HCEC 1CT (cell line): ENCODE data around the gene TSPAN19.
"Not testable (repeated sequence)": the region's sequence is repeated elsewhere in the genome, so short reads cannot be mapped to it uniquely, and the experiment has no call there.

Experiments
- DNase-seq: peaks from one replicate; pipeline ENCODE4 v3.0.0-alpha.2; 2017

Gene TSPAN19

GRCh38 chr12:85036234-85036707 lies at the start of gene TSPAN19, which contains the start of gene LRRIQ1:
Gene TSPAN19 (minus strand): TSS chr12:85036277. CDS start chr12:85029946, 6,331 bp downstream.
Gene LRRIQ1 (plus strand): TSS chr12:85036351. CDS start chr12:85038177, 1,826 bp downstream.
- DNase-seq, result peak; percentile 70

DNA sequence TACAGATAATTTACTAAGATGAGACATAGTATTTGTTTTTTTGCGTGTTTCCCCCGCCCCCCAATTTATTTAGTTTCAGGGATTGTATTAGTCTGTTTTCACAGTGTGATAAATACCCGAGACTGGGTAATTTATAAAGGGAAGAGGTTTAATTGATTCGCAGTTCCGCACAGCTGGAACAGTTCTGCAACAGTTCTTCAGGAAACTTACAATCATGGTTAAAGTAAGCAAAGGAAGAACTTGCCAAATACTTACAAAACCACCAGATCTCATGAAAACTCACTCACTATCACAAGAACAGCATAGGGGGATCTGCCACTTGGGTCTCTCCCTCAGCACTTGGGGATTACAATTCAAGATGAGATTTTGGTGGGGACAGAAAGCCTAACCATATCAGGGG lies 49.0 kb upstream of the TSPAN19 start:
- DNase-seq, result no peak

- DNase-seq, result peak; percentile 82
Measured at GRCh38 chr12:85076688-85077430, 40.8 kb upstream of the TSPAN19 start.

GRCh38 chr12:85072826-85073225 lies 36.7 kb upstream of the TSPAN19 start:
- DNase-seq, result no peak

- DNase-seq, result no peak
Measured at GRCh38 chr12:85065837-85066482, 29.9 kb upstream of the TSPAN19 start.

GRCh38 chr12:85060916-85061315 lies 24.8 kb upstream of the TSPAN19 start:
- DNase-seq, result no peak

GRCh38 chr12:85059594-85059993 lies 23.5 kb upstream of the TSPAN19 start:
- no peak for DNase-seq

GRCh38 chr12:85058339-85058738 lies 22.3 kb upstream of the TSPAN19 start:
- DNase-seq, result no peak

GRCh38 chr12:85057370-85057963 lies 21.4 kb upstream of the TSPAN19 start:
- peak; percentile 44 for DNase-seq

DNA sequence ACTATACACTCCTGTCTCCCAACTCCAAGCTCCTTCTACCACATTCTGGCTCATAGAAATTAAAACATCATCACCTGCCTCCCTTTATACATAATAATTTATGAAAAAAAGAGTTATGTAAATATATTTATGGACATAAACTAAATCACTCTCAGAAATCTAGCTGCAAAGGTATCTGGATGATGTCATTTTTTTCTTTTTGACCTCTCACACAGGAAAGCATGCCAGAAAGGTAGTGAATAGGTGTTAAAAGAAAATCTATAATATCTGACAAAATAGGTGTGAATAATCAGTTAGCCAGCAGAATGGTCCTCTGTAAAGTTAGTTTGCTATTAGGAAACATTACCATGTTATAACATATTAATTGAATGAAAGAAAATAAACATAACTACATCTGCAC lies 7.8 kb upstream of the TSPAN19 start:
- DNase-seq, result no peak

DNA sequence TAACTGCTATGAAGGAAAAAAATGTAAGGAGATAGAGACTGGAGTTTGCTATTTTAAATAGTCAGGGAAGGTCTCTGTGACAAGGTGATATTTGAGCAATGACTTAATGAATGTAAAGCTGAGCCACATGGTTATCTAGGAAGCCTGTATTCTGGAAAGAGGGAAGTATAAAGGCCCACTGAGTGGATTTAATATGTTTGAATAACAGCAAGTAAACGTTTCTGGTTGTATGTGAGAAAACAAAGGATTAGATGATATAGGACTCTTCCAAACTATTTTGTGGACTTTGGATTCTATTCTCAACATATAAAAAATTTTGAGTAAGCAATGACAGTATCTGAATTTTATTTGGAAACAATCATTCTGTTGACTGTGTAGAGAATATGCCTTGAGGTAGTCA lies 5.3 kb upstream of the TSPAN19 start:
- DNase-seq, result no peak

GRCh38 chr12:85036733-85037132 lies 656 bp upstream of the TSPAN19 start:
- no peak for DNase-seq

DNA sequence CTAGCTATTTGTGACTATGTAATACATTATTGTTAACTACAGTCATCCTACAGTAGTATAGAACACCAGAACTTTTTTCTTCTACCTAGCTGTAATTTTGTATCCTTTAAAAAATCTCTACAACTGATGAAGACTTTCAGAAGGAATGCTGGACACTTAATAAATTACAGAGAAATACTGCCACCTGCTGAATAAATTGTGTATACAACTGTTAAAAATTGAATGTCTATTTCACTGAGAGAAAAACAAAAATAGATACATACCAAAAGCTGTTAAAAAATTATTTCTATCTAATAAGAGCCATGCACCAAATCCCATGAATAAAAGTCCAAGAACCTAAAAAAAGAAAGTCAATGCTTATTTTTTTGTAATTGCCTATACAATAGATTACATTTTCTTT lies 6.6 kb downstream of the TSPAN19 start:
- peak; percentile 45 for DNase-seq

DNA sequence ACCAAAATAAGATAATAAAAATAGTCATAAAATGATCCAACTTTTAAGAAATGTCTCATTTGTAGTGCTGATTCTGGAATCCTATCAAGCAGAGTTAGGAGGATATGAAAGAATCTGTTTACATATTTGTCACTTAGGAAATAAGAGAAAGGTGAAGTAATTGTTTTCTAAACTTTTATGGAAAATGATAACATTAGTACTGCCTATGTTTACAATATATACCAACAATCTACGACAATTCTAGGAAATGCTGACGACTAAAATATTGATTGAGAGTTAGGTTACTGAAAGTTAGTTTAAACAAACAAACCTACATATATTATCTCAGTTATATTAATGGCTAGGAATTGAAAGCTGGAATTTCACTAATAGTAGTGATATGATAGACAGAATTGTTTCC lies 18.0 kb downstream of the TSPAN19 start:
- no peak for DNase-seq

- DNase-seq, result no peak
Measured at GRCh38 chr12:85017618-85018017, 18.5 kb downstream of the TSPAN19 start.

GRCh38 chr12:85017133-85017532 lies 18.9 kb downstream of the TSPAN19 start:
- no peak for DNase-seq

- DNase-seq, result peak; percentile 98
Measured at GRCh38 chr12:85016413-85016812, 19.7 kb downstream of the TSPAN19 start.

- peak; percentile 79 for DNase-seq
Measured at GRCh38 chr12:85007836-85008235, 28.2 kb downstream of the TSPAN19 start.

- DNase-seq, result no peak
Measured at GRCh38 chr12:85006206-85006605, 29.9 kb downstream of the TSPAN19 start.

- DNase-seq, result no peak
Measured at GRCh38 chr12:85005615-85006014, 30.5 kb downstream of the TSPAN19 start.

DNA sequence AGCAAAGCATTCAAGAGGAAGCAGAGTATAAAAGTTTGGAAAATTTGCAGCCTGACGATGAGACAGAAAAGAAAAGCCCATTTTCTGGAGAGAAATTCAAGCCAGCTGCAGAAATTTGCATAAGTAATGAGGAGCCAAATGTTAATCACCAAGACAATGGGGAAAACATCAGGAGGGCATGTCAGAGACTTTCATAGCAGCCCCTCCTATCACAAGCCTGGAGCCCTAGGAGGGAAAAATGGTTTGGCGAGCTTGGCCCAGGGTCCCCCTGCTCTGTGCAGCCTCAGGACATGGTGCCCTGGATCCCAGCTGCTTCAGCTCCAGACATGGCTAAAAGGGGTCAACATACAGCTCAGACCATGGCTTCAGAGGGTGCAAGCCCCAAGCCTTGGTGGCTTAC lies 31.0 kb downstream of the TSPAN19 start:
- not testable (repeated sequence) for DNase-seq

- DNase-seq, result no peak
Measured at GRCh38 chr12:85004204-85004603, 31.9 kb downstream of the TSPAN19 start.

DNA sequence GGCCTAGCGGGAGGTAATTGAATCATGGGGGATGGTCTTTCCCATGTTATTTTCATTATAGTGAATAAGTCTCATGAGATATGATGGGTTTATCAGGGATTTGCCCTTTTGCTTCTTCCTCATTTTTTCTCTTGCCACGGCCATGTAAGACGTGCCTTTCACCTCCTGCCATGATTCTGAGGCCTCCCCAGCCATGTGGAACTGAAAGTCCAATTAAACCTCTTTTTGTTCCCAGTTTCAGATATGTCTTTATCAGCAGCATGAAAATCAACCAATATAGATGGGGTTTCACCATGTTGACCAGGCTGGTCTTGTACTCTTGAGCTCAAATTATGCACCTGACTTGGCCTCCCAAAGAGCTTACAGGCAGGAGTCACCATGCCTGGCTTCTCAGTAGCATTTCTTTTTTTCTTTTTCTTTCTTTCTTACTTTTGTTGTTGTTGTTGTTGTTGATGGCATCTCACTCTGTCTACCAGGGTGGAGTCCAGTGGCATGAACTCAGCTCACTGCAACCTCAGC lies 33.2 kb downstream of the TSPAN19 start:
- DNase-seq, result no peak

- no peak for DNase-seq
Measured at GRCh38 chr12:85000729-85001128, 35.3 kb downstream of the TSPAN19 start.
